Stimulated activated naive CD8-positive, alpha-beta T cell treated with anti-CD3 and anti-CD28 coated beads, Interleukin-15, Interleukin-2, amounts not matched to agents 100 ng/mL and 50 ng/mL, for 24 hours (primary cell): ENCODE results near the gene SCUBE3.

Source experiments
- H3K27ac Mint-ChIP-seq: one replicate; pipeline ENCODE4 v1.8.0; 2021; ENCODE audit warnings: mild to moderate bottlenecking, mixed read lengths
- H3K27me3 Mint-ChIP-seq: one replicate; pipeline ENCODE4 v1.8.0; 2021; ENCODE audit warnings: mixed read lengths
- H3K36me3 Mint-ChIP-seq: one replicate; pipeline ENCODE4 v1.8.0; 2021; ENCODE audit warnings: low read depth, mixed read lengths
- H3K4me1 Mint-ChIP-seq: one replicate; pipeline ENCODE4 v1.8.0; 2021; ENCODE audit warnings: low read depth, mixed read lengths
- H3K4me3 Mint-ChIP-seq: one replicate; pipeline ENCODE4 v1.8.0; 2021; ENCODE audit warnings: mild to moderate bottlenecking, mixed read lengths
- H3K9me3 Mint-ChIP-seq: one replicate; pipeline ENCODE4 v1.8.0; 2021; ENCODE audit warnings: mixed read lengths

Gene SCUBE3

GRCh38 chr6:35214869-35215664, 1.3 kb downstream of the SCUBE3 start:
- H3K4me1 Mint-ChIP-seq = peaks cover 4% of the 10 kb centered on the region
- H3K4me3 Mint-ChIP-seq = no peak overlapping the region
- no peaks in the 10 kb centered on the region for H3K36me3 Mint-ChIP-seq
- peaks cover 71% of the 10 kb centered on the region for H3K27me3 Mint-ChIP-seq
- no peak overlapping the region for H3K27ac Mint-ChIP-seq
- H3K9me3 Mint-ChIP-seq = no peaks in the 10 kb centered on the region

GRCh38 chr6:35215665-35216411, 2.1 kb downstream of the SCUBE3 start:
- Mint-ChIP-seq H3K4me3 (no peak overlapping the region), H3K36me3 (no peaks in the 10 kb centered on the region), H3K9me3 (no peaks in the 10 kb centered on the region), H3K27ac (no peak overlapping the region), H3K4me1 (peaks cover 4% of the 10 kb centered on the region), H3K27me3 (peaks cover 72% of the 10 kb centered on the region)

- Mint-ChIP-seq H3K4me3 (no peak overlapping the region), H3K4me1 (peaks cover 4% of the 10 kb centered on the region), H3K27ac (no peak overlapping the region), H3K27me3 (peaks cover 69% of the 10 kb centered on the region), H3K36me3 (no peaks in the 10 kb centered on the region), H3K9me3 (no peaks in the 10 kb centered on the region)
These were observed 2.6 kb downstream of the SCUBE3 start for GRCh38 chr6:35216412-35216732.

GRCh38 chr6:35216851-35217811, 3.4 kb downstream of the SCUBE3 start:
- Mint-ChIP-seq H3K4me1 (peaks cover 4% of the 10 kb centered on the region), H3K4me3 (no peak overlapping the region), H3K27me3 (peaks cover 61% of the 10 kb centered on the region), H3K27ac (no peak overlapping the region), H3K36me3 (no peaks in the 10 kb centered on the region), H3K9me3 (no peaks in the 10 kb centered on the region)

GRCh38 chr6:35218021-35218420, 4.3 kb downstream of the SCUBE3 start:
- Mint-ChIP-seq H3K27me3 (peaks cover 52% of the 10 kb centered on the region), H3K9me3 (no peaks in the 10 kb centered on the region), H3K4me3 (no peak overlapping the region), H3K36me3 (no peaks in the 10 kb centered on the region), H3K4me1 (peaks cover 1% of the 10 kb centered on the region), H3K27ac (no peak overlapping the region)

- no peak overlapping the region for H3K4me3 Mint-ChIP-seq
- no peaks in the 10 kb centered on the region for H3K36me3 Mint-ChIP-seq
- H3K27ac Mint-ChIP-seq = no peak overlapping the region
- peaks cover 48% of the 10 kb centered on the region for H3K27me3 Mint-ChIP-seq
- no peaks in the 10 kb centered on the region for H3K9me3 Mint-ChIP-seq
- no peaks in the 10 kb centered on the region for H3K4me1 Mint-ChIP-seq
These were observed 4.7 kb downstream of the SCUBE3 start for GRCh38 chr6:35218456-35218855.

GRCh38 chr6:35219683-35220326, 6.0 kb downstream of the SCUBE3 start:
- H3K27me3 Mint-ChIP-seq = peaks cover 46% of the 10 kb centered on the region
- H3K9me3 Mint-ChIP-seq = no peaks in the 10 kb centered on the region
- no peak overlapping the region for H3K27ac Mint-ChIP-seq
- H3K4me3 Mint-ChIP-seq = no peak overlapping the region
- no peaks in the 10 kb centered on the region for H3K36me3 Mint-ChIP-seq
- H3K4me1 Mint-ChIP-seq = no peaks in the 10 kb centered on the region

- H3K9me3 Mint-ChIP-seq = no peaks in the 10 kb centered on the region
- peaks cover 37% of the 10 kb centered on the region for H3K27me3 Mint-ChIP-seq
- no peak overlapping the region for H3K27ac Mint-ChIP-seq
These were observed 7.0 kb downstream of the SCUBE3 start for GRCh38 chr6:35220711-35221110.

GRCh38 chr6:35223396-35223795, 9.6 kb downstream of the SCUBE3 start:
- H3K27ac Mint-ChIP-seq = no peak overlapping the region
- no peaks in the 10 kb centered on the region for H3K9me3 Mint-ChIP-seq
- H3K27me3 Mint-ChIP-seq = peaks cover 14% of the 10 kb centered on the region
- H3K4me1 Mint-ChIP-seq = no peaks in the 10 kb centered on the region
- H3K4me3 Mint-ChIP-seq = no peak overlapping the region
- no peaks in the 10 kb centered on the region for H3K36me3 Mint-ChIP-seq

More at GRCh38 chr6:35220711-35221110, 7.0 kb downstream of the SCUBE3 start:
- Mint-ChIP-seq H3K4me1 (no peaks in the 10 kb centered on the region), H3K4me3 (no peak overlapping the region), H3K36me3 (no peaks in the 10 kb centered on the region)

GRCh38 chr6:35224720-35225119, 11.0 kb downstream of the SCUBE3 start:
- peaks cover 10% of the 10 kb centered on the region for H3K27me3 Mint-ChIP-seq
- H3K4me3 Mint-ChIP-seq = no peak overlapping the region
- H3K4me1 Mint-ChIP-seq = no peaks in the 10 kb centered on the region
- no peaks in the 10 kb centered on the region for H3K36me3 Mint-ChIP-seq
- H3K27ac Mint-ChIP-seq = no peak overlapping the region
- no peaks in the 10 kb centered on the region for H3K9me3 Mint-ChIP-seq

GRCh38 chr6:35228481-35228880, 14.7 kb downstream of the SCUBE3 start:
- H3K4me1 Mint-ChIP-seq = no peaks in the 10 kb centered on the region
- H3K27me3 Mint-ChIP-seq = no peaks in the 10 kb centered on the region
- no peak overlapping the region for H3K27ac Mint-ChIP-seq
- no peaks in the 10 kb centered on the region for H3K9me3 Mint-ChIP-seq
- H3K36me3 Mint-ChIP-seq = no peaks in the 10 kb centered on the region
- no peak overlapping the region for H3K4me3 Mint-ChIP-seq

GRCh38 chr6:35229304-35229703, 15.5 kb downstream of the SCUBE3 start:
- H3K4me3 Mint-ChIP-seq = no peak overlapping the region
- H3K27me3 Mint-ChIP-seq = no peaks in the 10 kb centered on the region
- H3K4me1 Mint-ChIP-seq = no peaks in the 10 kb centered on the region
- no peaks in the 10 kb centered on the region for H3K9me3 Mint-ChIP-seq
- no peaks in the 10 kb centered on the region for H3K36me3 Mint-ChIP-seq
- H3K27ac Mint-ChIP-seq = no peak overlapping the region

- no peaks in the 10 kb centered on the region for H3K4me1 Mint-ChIP-seq
- no peaks in the 10 kb centered on the region for H3K36me3 Mint-ChIP-seq
- H3K27ac Mint-ChIP-seq = no peak overlapping the region
- H3K9me3 Mint-ChIP-seq = no peaks in the 10 kb centered on the region
- H3K4me3 Mint-ChIP-seq = no peak overlapping the region
- H3K27me3 Mint-ChIP-seq = no peaks in the 10 kb centered on the region
These were observed 16.7 kb downstream of the SCUBE3 start for GRCh38 chr6:35230498-35230897.

- H3K27ac Mint-ChIP-seq = no peak overlapping the region
- no peaks in the 10 kb centered on the region for H3K36me3 Mint-ChIP-seq
- H3K4me1 Mint-ChIP-seq = no peaks in the 10 kb centered on the region
- H3K4me3 Mint-ChIP-seq = no peak overlapping the region
- no peaks in the 10 kb centered on the region for H3K27me3 Mint-ChIP-seq
- no peaks in the 10 kb centered on the region for H3K9me3 Mint-ChIP-seq
These were observed 17.2 kb downstream of the SCUBE3 start for GRCh38 chr6:35230950-35231349.
